Activated T-cell treated with anti-CD3 and anti-CD28 coated beads, Interleukin-2, amount 50 U/mL, for 4 hours (primary cell): Measurements from ENCODE around the gene AKAP5. TPM values are rescaled to one million over a fixed set of nuclear protein-coding genes. Genes with fewer than 3 reads are reported as not detected.

Experiments
- ATAC-seq, 2 donors: fragments of 200-7000 bp; cut with Tn5 transposase; one replicate each; pipeline ENCODE4 v1.10.0; 2021
- DNase-seq: peaks from one replicate; pipeline ENCODE4 v3.0.0-alpha.2; 2020
- H3K27me3 Mint-ChIP-seq: one replicate; pipeline ENCODE4 v1.8.0; 2021; ENCODE audit warnings: low read depth, mixed read lengths
- H3K36me3 Mint-ChIP-seq: one replicate; pipeline ENCODE4 v1.8.0; 2022; ENCODE audit warnings: mixed read lengths; ENCODE audit not compliant: insufficient read depth
- H3K4me1 Mint-ChIP-seq: one replicate; pipeline ENCODE4 v1.8.0; 2021; ENCODE audit warnings: low read depth, mixed read lengths
- H3K4me3 Mint-ChIP-seq: one replicate; pipeline ENCODE4 v1.8.0; 2021; ENCODE audit warnings: mild to moderate bottlenecking, moderate library complexity, mixed read lengths
- H3K9me3 Mint-ChIP-seq: one replicate; pipeline ENCODE4 v1.8.0; 2021; ENCODE audit warnings: mixed read lengths
- total RNA-seq, 3 donors: library from RNA; stranded (reverse); gene quantifications; one replicate each; pipeline ENCODE4 v1.2.1, GENCODE V29; 2021

The AKAP5 gene
- total RNA-seq, 3 donors from 2014 or later = 0.65 to 0.83 (median 0.69) TPM

- Mint-ChIP-seq H3K4me1 (peaks cover 64% of the 10 kb centered on the region), H3K9me3 (no peaks in the 10 kb centered on the region), H3K27me3 (no peaks in the 10 kb centered on the region), H3K4me3 (peak overlapping the region; percentile 99), H3K36me3 (peaks cover 10% of the 10 kb centered on the region)
- DNase-seq = no peak
- no peak for ATAC-seq
Measured at GRCh38 chr14:64502456-64502855, 37.2 kb downstream of the AKAP5 start.

- Mint-ChIP-seq H3K4me1 (peaks cover 64% of the 10 kb centered on the region), H3K27me3 (no peaks in the 10 kb centered on the region), H3K36me3 (peaks cover 7% of the 10 kb centered on the region), H3K4me3 (peak overlapping the region; percentile 99), H3K9me3 (no peaks in the 10 kb centered on the region)
- no peak for ATAC-seq
- peak; percentile 24 for DNase-seq
Measured at GRCh38 chr14:64502887-64503433, 37.7 kb downstream of the AKAP5 start.

GRCh38 chr14:64503434-64504309 is 38.4 kb downstream of the AKAP5 start, which contains the start of gene ZBTB25:
Gene ZBTB25 (minus strand): TSS chr14:64503838. CDS start chr14:64490533, 13,305 bp downstream.
- DNase-seq (peak; percentile 93), ATAC-seq (peak; percentile 64 to 69)
- H3K36me3 Mint-ChIP-seq = peaks cover 5% of the 10 kb centered on the region
- no peaks in the 10 kb centered on the region for H3K9me3 Mint-ChIP-seq
- H3K4me1 Mint-ChIP-seq = peaks cover 69% of the 10 kb centered on the region
- H3K4me3 Mint-ChIP-seq = peak within 1 kb of the TSS; percentile 99
- no peaks in the 10 kb centered on the region for H3K27me3 Mint-ChIP-seq

GRCh38 chr14:64504310-64504896 is 39.1 kb downstream of the AKAP5 start, which contains the start of gene ZBTB1:
Gene ZBTB1 (plus strand): TSS chr14:64504770. CDS start chr14:64521505, 16,735 bp downstream.
- H3K9me3 Mint-ChIP-seq = no peaks in the 10 kb centered on the region
- H3K36me3 Mint-ChIP-seq = peaks cover 3% of the 10 kb centered on the region
- H3K4me1 Mint-ChIP-seq = peaks cover 71% of the 10 kb centered on the region
- ATAC-seq = peak; percentile 56 to 61
- H3K27me3 Mint-ChIP-seq = no peaks in the 10 kb centered on the region
- peak; percentile 79 for DNase-seq
- H3K4me3 Mint-ChIP-seq = peak within 1 kb of the TSS; percentile 99

GRCh38 chr14:64504897-64505794 is 39.8 kb downstream of the AKAP5 start:
- peak; percentile 32 to 33 for ATAC-seq
- Mint-ChIP-seq H3K9me3 (no peaks in the 10 kb centered on the region), H3K4me1 (peaks cover 71% of the 10 kb centered on the region), H3K4me3 (peak overlapping the region; percentile 88), H3K27me3 (no peaks in the 10 kb centered on the region), H3K36me3 (no peaks in the 10 kb centered on the region)
- DNase-seq = peak; percentile 79

- Mint-ChIP-seq H3K36me3 (no peaks in the 10 kb centered on the region), H3K4me3 (peak overlapping the region; percentile 88), H3K27me3 (no peaks in the 10 kb centered on the region), H3K9me3 (no peaks in the 10 kb centered on the region), H3K4me1 (peaks cover 72% of the 10 kb centered on the region)
- no peak for DNase-seq
- ATAC-seq = no peak
Measured at GRCh38 chr14:64506721-64507120, 41.4 kb downstream of the AKAP5 start.

- Mint-ChIP-seq H3K4me3 (peak overlapping the region; percentile 88), H3K36me3 (no peaks in the 10 kb centered on the region), H3K27me3 (no peaks in the 10 kb centered on the region), H3K9me3 (no peaks in the 10 kb centered on the region), H3K4me1 (peaks cover 71% of the 10 kb centered on the region)
- ATAC-seq (no peak), DNase-seq (peak; percentile 37)
Measured at GRCh38 chr14:64507376-64508156, 42.3 kb downstream of the AKAP5 start.

GRCh38 chr14:64508215-64508776 is 43.0 kb downstream of the AKAP5 start:
- H3K36me3 Mint-ChIP-seq = no peaks in the 10 kb centered on the region
- no peaks in the 10 kb centered on the region for H3K9me3 Mint-ChIP-seq
- no peaks in the 10 kb centered on the region for H3K27me3 Mint-ChIP-seq
- H3K4me1 Mint-ChIP-seq = peaks cover 75% of the 10 kb centered on the region
- DNase-seq = no peak
- peak overlapping the region; percentile 88 for H3K4me3 Mint-ChIP-seq
- ATAC-seq = no peak

- DNase-seq (no peak), ATAC-seq (no peak)
- Mint-ChIP-seq H3K4me1 (peaks cover 79% of the 10 kb centered on the region), H3K27me3 (no peaks in the 10 kb centered on the region), H3K4me3 (peak overlapping the region; percentile 17), H3K36me3 (no peaks in the 10 kb centered on the region), H3K9me3 (no peaks in the 10 kb centered on the region)
Measured at GRCh38 chr14:64509036-64509435, 43.7 kb downstream of the AKAP5 start.

GRCh38 chr14:64510825-64511671 is 45.7 kb downstream of the AKAP5 start:
- H3K27me3 Mint-ChIP-seq = no peaks in the 10 kb centered on the region
- no peaks in the 10 kb centered on the region for H3K9me3 Mint-ChIP-seq
- ATAC-seq = peak in 1 of 2 donors; percentile 46

GRCh38 chr14:64513271-64513670 is 48.0 kb downstream of the AKAP5 start:
- peaks cover 82% of the 10 kb centered on the region for H3K4me1 Mint-ChIP-seq
- DNase-seq = no peak
- no peak overlapping the region for H3K4me3 Mint-ChIP-seq
- H3K36me3 Mint-ChIP-seq = no peaks in the 10 kb centered on the region
- no peak for ATAC-seq
- no peaks in the 10 kb centered on the region for H3K27me3 Mint-ChIP-seq
- no peaks in the 10 kb centered on the region for H3K9me3 Mint-ChIP-seq

More at GRCh38 chr14:64510825-64511671, 45.7 kb downstream of the AKAP5 start:
- Mint-ChIP-seq H3K36me3 (no peaks in the 10 kb centered on the region), H3K4me3 (peak overlapping the region; percentile 49), H3K4me1 (peaks cover 85% of the 10 kb centered on the region)
- DNase-seq = peak; percentile 57

GRCh38 chr14:64515053-64515452 is 49.8 kb downstream of the AKAP5 start:
- Mint-ChIP-seq H3K27me3 (no peaks in the 10 kb centered on the region), H3K4me3 (no peak overlapping the region), H3K4me1 (peaks cover 68% of the 10 kb centered on the region), H3K9me3 (no peaks in the 10 kb centered on the region), H3K36me3 (no peaks in the 10 kb centered on the region)
- DNase-seq = no peak
- no peak for ATAC-seq
